Gastroesophageal sphincter (tissue), 3 donors: Measurements from ENCODE around the gene SF3B2.

ENCODE experiments used
- CTCF ChIP-seq, 4 experiments: fragments of 200-600 bp in 2 of 4; fragments of 450-650 bp in 2 of 4; sonication (generic) in 1 of 4; IDR thresholded peaks; one replicate each; pipeline ENCODE4 v1.5.1; 2017 to 2019; ENCODE audit warnings: antibody characterized with exemption in 4 of 4, mild to moderate bottlenecking in 2 of 4, moderate library complexity in 2 of 4
- POLR2A ChIP-seq, 2 donors: fragments of 450-650 bp; IDR thresholded peaks; one replicate each; pipeline ENCODE4 v1.6.1; 2017; ENCODE audit warnings: antibody characterized with exemption in 2 of 2, mild to moderate bottlenecking in 2 of 2, moderate library complexity in 1 of 2

GRCh38 chr11:66015936-66016792 is 36.0 kb upstream of the SF3B2 start:
- TF ChIP-seq CTCF (IDR thresholded peaks at IDR 0.05): no peak
- no peak for TF ChIP-seq POLR2A (IDR thresholded peaks at IDR 0.05)
